ENCODE results near the gene AK4. TPM values are rescaled to one million over a fixed set of nuclear protein-coding genes. Genes with fewer than 3 reads are reported as not detected.

The AK4 gene
- total and polyA plus RNA-seq, 4 donors, result 52.3 to 106 (median 59.3) TPM

- 22% methylated on average over 6 of the region's 6 CpGs for WGBS
- H3K4me3 ChIP-seq (ENCODE audit: low read depth in 1 of 3, low read length in 3 of 3), result peak overlapping the region in 1 of 3 donors; percentile 9
- H3K36me3 ChIP-seq (ENCODE audit: control insufficient read depth in 4 of 4, insufficient read depth in 3 of 4, low read depth in 1 of 4, low read length in 3 of 4), result no peaks in the 10 kb centered on the region
- no peaks in the 10 kb centered on the region for H3K9me3 ChIP-seq (ENCODE audit: control insufficient read depth in 4 of 4, low read length in 3 of 4)
- peak overlapping the region; percentile 79 to 80 for H3K27ac ChIP-seq (ENCODE audit: low read depth in 1 of 2, low read length in 2 of 2)
- H3K4me1 ChIP-seq (ENCODE audit: control insufficient read depth in 4 of 4, insufficient read depth in 4 of 4, low read length in 3 of 4), result peaks cover 0 to 28% (median 20%) of the 10 kb centered on the region in 4 donors
- TF ChIP-seq RAD21 (IDR thresholded peaks at IDR 0.05) (peak; percentile 82 to 83), GABPA (IDR thresholded peaks at IDR 0.05 in 1 of 2, conservative IDR thresholded peaks at IDR 0.05 in 1 of 2) (no peak), RXRA (IDR thresholded peaks at IDR 0.05) (no peak), HNF4A (conservative IDR thresholded peaks at IDR 0.05) (peak in 1 of 2 donors; percentile 23), TAF1 (conservative IDR thresholded peaks at IDR 0.05) (no peak), YY1 (IDR thresholded peaks at IDR 0.05) (no peak), ATF3 (IDR thresholded peaks at IDR 0.05) (no peak), CTCF (IDR thresholded peaks at IDR 0.05; ENCODE audit: low read depth, low read length, missing input control) (peak; percentile 70), MAX (IDR thresholded peaks at IDR 0.05) (no peak)
- H3K9ac ChIP-seq (ENCODE audit: low read depth in 1 of 2, low read length in 2 of 2), result peak overlapping the region in 1 of 2 donors; percentile 87
- H3K27me3 ChIP-seq (ENCODE audit: control insufficient read depth in 4 of 4, insufficient read depth in 4 of 4, low read length in 3 of 4), result no peaks in the 10 kb centered on the region
- peak; percentile 48 for DNase-seq (ENCODE audit: low spot score)
Measured at GRCh38 chr1:65209005-65209885, 61.2 kb downstream of the AK4 start.

- no peak overlapping the region for H3K4me3 ChIP-seq (ENCODE audit: low read depth in 1 of 3, low read length in 3 of 3)
- TF ChIP-seq MAX (IDR thresholded peaks at IDR 0.05) (no peak), FOXA1 (IDR thresholded peaks at IDR 0.05) (no peak), SP1 (IDR thresholded peaks at IDR 0.05) (no peak), HNF4G (IDR thresholded peaks at IDR 0.05) (no peak), CTCF (IDR thresholded peaks at IDR 0.05; ENCODE audit: low read depth, low read length, missing input control) (no peak), HNF4A (conservative IDR thresholded peaks at IDR 0.05) (no peak), FOXA2 (IDR thresholded peaks at IDR 0.05) (no peak), REST (IDR thresholded peaks at IDR 0.05) (no peak), TAF1 (conservative IDR thresholded peaks at IDR 0.05) (no peak), GABPA (IDR thresholded peaks at IDR 0.05 in 1 of 2, conservative IDR thresholded peaks at IDR 0.05 in 1 of 2) (no peak), JUND (IDR thresholded peaks at IDR 0.05) (no peak), YY1 (IDR thresholded peaks at IDR 0.05) (no peak), ATF3 (IDR thresholded peaks at IDR 0.05) (no peak), RXRA (IDR thresholded peaks at IDR 0.05) (no peak), EGR1 (IDR thresholded peaks at IDR 0.05; ENCODE audit: low read depth in 2 of 2) (no peak), RAD21 (IDR thresholded peaks at IDR 0.05) (no peak), NR2F2 (IDR thresholded peaks at IDR 0.05) (no peak)
- H3K36me3 ChIP-seq (ENCODE audit: control insufficient read depth in 4 of 4, insufficient read depth in 3 of 4, low read depth in 1 of 4, low read length in 3 of 4), result no peaks in the 10 kb centered on the region
- peaks cover 0 to 28% (median 20%) of the 10 kb centered on the region in 4 donors for H3K4me1 ChIP-seq (ENCODE audit: control insufficient read depth in 4 of 4, insufficient read depth in 4 of 4, low read length in 3 of 4)
- H3K27ac ChIP-seq (ENCODE audit: low read depth in 1 of 2, low read length in 2 of 2), result no peak overlapping the region
- 96% methylated on average over 5 of the region's 5 CpGs for WGBS
- H3K9me3 ChIP-seq (ENCODE audit: control insufficient read depth in 4 of 4, low read length in 3 of 4), result no peaks in the 10 kb centered on the region
- H3K9ac ChIP-seq (ENCODE audit: low read depth in 1 of 2, low read length in 2 of 2), result no peak overlapping the region
- no peak for DNase-seq (ENCODE audit: low spot score)
- no peaks in the 10 kb centered on the region for H3K27me3 ChIP-seq (ENCODE audit: control insufficient read depth in 4 of 4, insufficient read depth in 4 of 4, low read length in 3 of 4)
Measured at GRCh38 chr1:65210325-65210724, 62.3 kb downstream of the AK4 start.
